Measurements from ENCODE around the gene GREB1.

GREB1 gene

GRCh38 chr2:11540996-11541692, 7.3 kb downstream of the GREB1 start:
- DNase-seq: no peak

- no peak for DNase-seq
These were observed 7.9 kb downstream of the GREB1 start for GRCh38 chr2:11541693-11542274.

GRCh38 chr2:11542275-11542819, 8.5 kb downstream of the GREB1 start:
- DNase-seq: no peak

GRCh38 chr2:11543337-11544216, 9.7 kb downstream of the GREB1 start:
- DNase-seq: no peak

- DNase-seq: no peak
These were observed 12.2 kb downstream of the GREB1 start for GRCh38 chr2:11546072-11546471.

GRCh38 chr2:11547912-11548497, 14.2 kb downstream of the GREB1 start:
- no peak for DNase-seq

GRCh38 chr2:11550302-11550701, 16.5 kb downstream of the GREB1 start:
- DNase-seq: no peak

- DNase-seq: no peak
These were observed 17.2 kb downstream of the GREB1 start for GRCh38 chr2:11550901-11551568.

GRCh38 chr2:11551569-11552259, 17.9 kb downstream of the GREB1 start:
- DNase-seq: no peak

- DNase-seq: no peak
These were observed 18.4 kb downstream of the GREB1 start for GRCh38 chr2:11552260-11552638.

GRCh38 chr2:11553661-11554398, 20.0 kb downstream of the GREB1 start:
- peak; percentile 54 for DNase-seq

GRCh38 chr2:11554399-11554716, 20.5 kb downstream of the GREB1 start:
- DNase-seq: no peak

GRCh38 chr2:11556101-11556806, 22.4 kb downstream of the GREB1 start:
- no peak for DNase-seq

GRCh38 chr2:11558214-11558886, 24.5 kb downstream of the GREB1 start:
- no peak for DNase-seq

GRCh38 chr2:11559066-11559785, 25.4 kb downstream of the GREB1 start:
- no peak for DNase-seq

GRCh38 chr2:11559786-11560155, 25.9 kb downstream of the GREB1 start:
- no peak for DNase-seq

GRCh38 chr2:11560806-11561205, 27.0 kb downstream of the GREB1 start:
- no peak for DNase-seq

- DNase-seq: no peak
These were observed 28.2 kb downstream of the GREB1 start for GRCh38 chr2:11562011-11562410.

- DNase-seq: no peak
These were observed 28.6 kb downstream of the GREB1 start for GRCh38 chr2:11562476-11562875.

Measured in NCI-H226 (cell line).